ENCODE measurements around the gene RTN4R. TPM values are rescaled to one million over a fixed set of nuclear protein-coding genes. Genes with fewer than 3 reads are reported as not detected.

The RTN4R gene
- total and polyA plus RNA-seq, 9 of the 15 experiments (the other 6 are each of a cell fraction or from before 2014, with no cell fraction given): 0.04 to 2.8 (median 1.4) TPM; not detected in 3

DNA sequence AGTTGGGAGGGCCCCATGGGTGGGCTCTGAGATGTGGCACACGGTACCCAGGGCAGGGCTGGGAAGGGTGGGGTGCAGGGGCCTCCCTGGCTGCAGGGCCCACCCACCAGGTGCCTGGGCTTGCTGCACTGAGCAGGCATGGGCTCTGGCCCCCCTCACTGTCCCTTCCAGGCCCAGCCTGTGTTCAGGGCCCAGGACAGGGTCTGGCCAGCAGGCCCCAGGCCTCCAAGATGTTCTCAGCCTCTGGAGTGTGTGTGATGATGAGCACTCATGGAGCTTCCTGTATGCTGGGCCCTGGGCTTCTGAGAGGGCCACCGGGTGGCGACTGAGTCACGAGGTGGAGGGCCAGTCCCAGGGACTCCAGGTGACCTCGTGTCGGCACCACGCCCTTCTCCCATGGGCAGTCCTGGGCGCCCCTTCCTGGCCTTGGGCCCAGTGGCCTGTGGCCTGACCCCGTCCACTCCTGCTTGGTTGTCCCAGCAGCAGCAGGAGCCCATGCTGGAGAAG is 61.4 kb downstream of the RTN4R start (continued):
- TF ChIP-seq, protein P1, sequence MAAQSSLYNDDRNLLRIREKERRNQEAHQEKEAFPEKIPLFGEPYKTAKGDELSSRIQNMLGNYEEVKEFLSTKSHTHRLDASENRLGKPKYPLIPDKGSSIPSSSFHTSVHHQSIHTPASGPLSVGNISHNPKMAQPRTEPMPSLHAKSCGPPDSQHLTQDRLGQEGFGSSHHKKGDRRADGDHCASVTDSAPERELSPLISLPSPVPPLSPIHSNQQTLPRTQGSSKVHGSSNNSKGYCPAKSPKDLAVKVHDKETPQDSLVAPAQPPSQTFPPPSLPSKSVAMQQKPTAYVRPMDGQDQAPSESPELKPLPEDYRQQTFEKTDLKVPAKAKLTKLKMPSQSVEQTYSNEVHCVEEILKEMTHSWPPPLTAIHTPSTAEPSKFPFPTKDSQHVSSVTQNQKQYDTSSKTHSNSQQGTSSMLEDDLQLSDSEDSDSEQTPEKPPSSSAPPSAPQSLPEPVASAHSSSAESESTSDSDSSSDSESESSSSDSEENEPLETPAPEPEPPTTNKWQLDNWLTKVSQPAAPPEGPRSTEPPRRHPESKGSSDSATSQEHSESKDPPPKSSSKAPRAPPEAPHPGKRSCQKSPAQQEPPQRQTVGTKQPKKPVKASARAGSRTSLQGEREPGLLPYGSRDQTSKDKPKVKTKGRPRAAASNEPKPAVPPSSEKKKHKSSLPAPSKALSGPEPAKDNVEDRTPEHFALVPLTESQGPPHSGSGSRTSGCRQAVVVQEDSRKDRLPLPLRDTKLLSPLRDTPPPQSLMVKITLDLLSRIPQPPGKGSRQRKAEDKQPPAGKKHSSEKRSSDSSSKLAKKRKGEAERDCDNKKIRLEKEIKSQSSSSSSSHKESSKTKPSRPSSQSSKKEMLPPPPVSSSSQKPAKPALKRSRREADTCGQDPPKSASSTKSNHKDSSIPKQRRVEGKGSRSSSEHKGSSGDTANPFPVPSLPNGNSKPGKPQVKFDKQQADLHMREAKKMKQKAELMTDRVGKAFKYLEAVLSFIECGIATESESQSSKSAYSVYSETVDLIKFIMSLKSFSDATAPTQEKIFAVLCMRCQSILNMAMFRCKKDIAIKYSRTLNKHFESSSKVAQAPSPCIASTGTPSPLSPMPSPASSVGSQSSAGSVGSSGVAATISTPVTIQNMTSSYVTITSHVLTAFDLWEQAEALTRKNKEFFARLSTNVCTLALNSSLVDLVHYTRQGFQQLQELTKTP (IDR thresholded peaks at IDR 0.05; ENCODE audit: low read depth in 1 of 2, partially characterized antibody in 2 of 2): no peak
- no peak for TF ChIP-seq ZNF263 (CRISPR knock-in tag; IDR thresholded peaks at IDR 0.05; ENCODE audit: borderline replicate concordance)
- TF ChIP-seq, protein P2, sequence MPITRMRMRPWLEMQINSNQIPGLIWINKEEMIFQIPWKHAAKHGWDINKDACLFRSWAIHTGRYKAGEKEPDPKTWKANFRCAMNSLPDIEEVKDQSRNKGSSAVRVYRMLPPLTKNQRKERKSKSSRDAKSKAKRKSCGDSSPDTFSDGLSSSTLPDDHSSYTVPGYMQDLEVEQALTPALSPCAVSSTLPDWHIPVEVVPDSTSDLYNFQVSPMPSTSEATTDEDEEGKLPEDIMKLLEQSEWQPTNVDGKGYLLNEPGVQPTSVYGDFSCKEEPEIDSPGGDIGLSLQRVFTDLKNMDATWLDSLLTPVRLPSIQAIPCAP (CRISPR knock-in tag; IDR thresholded peaks at IDR 0.05; ENCODE audit: borderline replicate concordance): no peak
- TF ChIP-seq, protein P3, sequence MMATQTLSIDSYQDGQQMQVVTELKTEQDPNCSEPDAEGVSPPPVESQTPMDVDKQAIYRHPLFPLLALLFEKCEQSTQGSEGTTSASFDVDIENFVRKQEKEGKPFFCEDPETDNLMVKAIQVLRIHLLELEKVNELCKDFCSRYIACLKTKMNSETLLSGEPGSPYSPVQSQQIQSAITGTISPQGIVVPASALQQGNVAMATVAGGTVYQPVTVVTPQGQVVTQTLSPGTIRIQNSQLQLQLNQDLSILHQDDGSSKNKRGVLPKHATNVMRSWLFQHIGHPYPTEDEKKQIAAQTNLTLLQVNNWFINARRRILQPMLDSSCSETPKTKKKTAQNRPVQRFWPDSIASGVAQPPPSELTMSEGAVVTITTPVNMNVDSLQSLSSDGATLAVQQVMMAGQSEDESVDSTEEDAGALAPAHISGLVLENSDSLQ (IDR thresholded peaks at IDR 0.05): no peak
- peak; percentile 5; the same call in 1 of the 2 replicates for TF ChIP-seq BHLHE40 (IDR thresholded peaks at IDR 0.05; ENCODE audit: low read length)
- TF ChIP-seq ZNF23 (CRISPR knock-in tag; IDR thresholded peaks at IDR 0.05): no peak
- no peak for TF ChIP-seq FOXA1 (IDR thresholded peaks at IDR 0.05; ENCODE audit: borderline replicate concordance)
- peak in 1 of 2 experiments; percentile 72; a peak in 2 of 4 replicates for TF ChIP-seq RAD21 (CRISPR knock-in tag; conservative IDR thresholded peaks at IDR 0.05 in 1 of 2, IDR thresholded peaks at IDR 0.05 in 1 of 2)
- no peak for TF ChIP-seq FOXK1 (CRISPR knock-in tag; IDR thresholded peaks at IDR 0.05; ENCODE audit: borderline replicate concordance)
- no peak for TF ChIP-seq GATAD2B (IDR thresholded peaks at IDR 0.05; ENCODE audit: borderline replicate concordance)
- TF ChIP-seq KLF1 (tag; IDR thresholded peaks at IDR 0.05): peak; percentile 87
- TF ChIP-seq, protein P4, sequence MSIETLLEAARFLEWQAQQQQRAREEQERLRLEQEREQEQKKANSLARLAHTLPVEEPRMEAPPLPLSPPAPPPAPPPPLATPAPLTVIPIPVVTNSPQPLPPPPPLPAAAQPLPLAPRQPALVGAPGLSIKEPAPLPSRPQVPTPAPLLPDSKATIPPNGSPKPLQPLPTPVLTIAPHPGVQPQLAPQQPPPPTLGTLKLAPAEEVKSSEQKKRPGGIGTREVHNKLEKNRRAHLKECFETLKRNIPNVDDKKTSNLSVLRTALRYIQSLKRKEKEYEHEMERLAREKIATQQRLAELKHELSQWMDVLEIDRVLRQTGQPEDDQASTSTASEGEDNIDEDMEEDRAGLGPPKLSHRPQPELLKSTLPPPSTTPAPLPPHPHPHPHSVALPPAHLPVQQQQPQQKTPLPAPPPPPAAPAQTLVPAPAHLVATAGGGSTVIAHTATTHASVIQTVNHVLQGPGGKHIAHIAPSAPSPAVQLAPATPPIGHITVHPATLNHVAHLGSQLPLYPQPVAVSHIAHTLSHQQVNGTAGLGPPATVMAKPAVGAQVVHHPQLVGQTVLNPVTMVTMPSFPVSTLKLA (conservative IDR thresholded peaks at IDR 0.05): no peak
- no peak for TF ChIP-seq CBFA2T2 (conservative IDR thresholded peaks at IDR 0.05)
- no peak; the same call in 1 of the 2 replicates for TF ChIP-seq KLF6 (CRISPR knock-in tag; IDR thresholded peaks at IDR 0.05; ENCODE audit: borderline replicate concordance)
- TF ChIP-seq ZNF75A (CRISPR knock-in tag; IDR thresholded peaks at IDR 0.05): no peak
- no peak for TF ChIP-seq ZNF224 (CRISPR knock-in tag; IDR thresholded peaks at IDR 0.05)
- TF ChIP-seq ZNF239 (CRISPR knock-in tag; IDR thresholded peaks at IDR 0.05): no peak

Measured in K562 (cell line).